GM19372 (cell line): ENCODE data around the gene KIAA2012.
"Not testable (repeated sequence)": the region's sequence is repeated elsewhere in the genome, so short reads cannot be mapped to it uniquely, and the experiment has no call there.

Source experiments
- ATAC-seq: cut with Tn5 transposase; IDR thresholded peaks from one replicate; pipeline ENCODE4 v1.9.1; 2021; ENCODE audit warnings: mild to moderate bottlenecking, low read depth, moderate library complexity; ENCODE audit not compliant: unreplicated experiment

The KIAA2012 gene

GRCh38 chr2:202172439-202173211 lies 99.6 kb downstream of the KIAA2012 start:
- peak; percentile 74 for ATAC-seq

GRCh38 chr2:202178346-202178958 lies 105.4 kb downstream of the KIAA2012 start:
- no peak for ATAC-seq

- ATAC-seq: no peak
These were observed 111.5 kb downstream of the KIAA2012 start for GRCh38 chr2:202184557-202184956.

GRCh38 chr2:202185156-202185555 lies 112.1 kb downstream of the KIAA2012 start:
- no peak for ATAC-seq

GRCh38 chr2:202186641-202187202 lies 113.7 kb downstream of the KIAA2012 start:
- ATAC-seq: no peak

- no peak for ATAC-seq
These were observed 114.5 kb downstream of the KIAA2012 start for GRCh38 chr2:202187570-202187969.

- no peak for ATAC-seq
These were observed 120.2 kb downstream of the KIAA2012 start for GRCh38 chr2:202193305-202193704.

GRCh38 chr2:202193881-202194353 lies 120.9 kb downstream of the KIAA2012 start:
- ATAC-seq: no peak

GRCh38 chr2:202194418-202194817 lies 121.4 kb downstream of the KIAA2012 start:
- ATAC-seq: no peak

GRCh38 chr2:202196727-202197126 lies 123.7 kb downstream of the KIAA2012 start:
- no peak for ATAC-seq

GRCh38 chr2:202201220-202202160 lies 128.4 kb downstream of the KIAA2012 start:
- no peak for ATAC-seq

GRCh38 chr2:202203348-202203747 lies 130.3 kb downstream of the KIAA2012 start:
- no peak for ATAC-seq

- ATAC-seq: no peak
These were observed 131.8 kb downstream of the KIAA2012 start for GRCh38 chr2:202204855-202205254.

GRCh38 chr2:202208526-202208925 lies 135.5 kb downstream of the KIAA2012 start:
- no peak for ATAC-seq

- no peak for ATAC-seq
These were observed 142.1 kb downstream of the KIAA2012 start for GRCh38 chr2:202215179-202215578.

- no peak for ATAC-seq
These were observed 148.8 kb downstream of the KIAA2012 start for GRCh38 chr2:202221873-202222272.

GRCh38 chr2:202237787-202238233 lies 164.8 kb downstream of the KIAA2012 start:
- peak; percentile 26 for ATAC-seq

GRCh38 chr2:202238234-202239197 lies 165.5 kb downstream of the KIAA2012 start, which contains the start of gene SUMO1:
SUMO1 (minus strand) TSS chr2:202238597; CDS start chr2:202238451, 146 bp downstream.
- ATAC-seq: peak; percentile 93

GRCh38 chr2:202247710-202248109 lies 174.7 kb downstream of the KIAA2012 start:
- ATAC-seq: not testable (repeated sequence)
